GM12878 (cell line): ENCODE data around the gene MTHFD1L. TPM values are rescaled to one million over a fixed set of nuclear protein-coding genes. Genes with fewer than 3 reads are reported as not detected.

ENCODE experiments used
- ATAC-seq: fragments of 200-7000 bp; cut with Tn5 transposase; 3 replicates; pipeline ENCODE4 v1.9.1; 2020; ENCODE audit warnings: mild to moderate bottlenecking, moderate library complexity
- BruUV-seq: library from RNA; stranded (reverse); fragments of 400-500 nt; replicated peaks from 2 replicates; lab custom pipeline; 2021; lab: Mats Ljungman, UMichigan
- CTCF ChIA-PET: fragments of 300-600 bp; sonication (Branson Sonifier 250); formaldehyde crosslinking; extraction: SDS; loops from one replicate; lab custom pipeline; 2021; ENCODE audit warnings: inconsistent platforms; lab: Yijun Ruan, JAX
- POLR2A ChIA-PET: fragments of 350-600 bp; formaldehyde crosslinking; extraction: SDS; loops from one replicate; lab custom pipeline; 2021; ENCODE audit warnings: inconsistent platforms; lab: Charles Lee
- RAD21 ChIA-PET: fragments of 300-600 bp; sonication (Branson Sonifier 250); formaldehyde crosslinking; loops from one replicate; lab custom pipeline; 2023; ENCODE audit warnings: antibody characterized with exemption; ENCODE audit not compliant: unreplicated experiment; lab: Charles Lee
- SMC1A ChIA-PET: fragments of 300-600 bp; sonication (Branson Sonifier 250); formaldehyde crosslinking; loops from one replicate; lab custom pipeline; 2023; ENCODE audit not compliant: unreplicated experiment, uncharacterized antibody; lab: Charles Lee
- DNase-seq: peaks from one replicate; pipeline ENCODE4 v3.0.0-alpha.2; 2011; ENCODE audit warnings: low read depth, low spot score
- FAIRE-seq: peaks from 3 replicates; lab custom pipeline; 2011; peaks lifted over from hg19 to GRCh38; lab: Jason Lieb, UNC
- H2AFZ ChIP-seq: 2 replicates; pipeline ENCODE4 v1.6.0; 2011; ENCODE audit warnings: low read depth, low read length, control low read depth; ENCODE audit not compliant: control insufficient read depth
- H3K27ac ChIP-seq: 2 replicates; pipeline ENCODE4 v1.5.1; 2011; ENCODE audit warnings: control low read depth; ENCODE audit not compliant: control insufficient read depth, insufficient read depth
- H3K27me3 ChIP-seq, 2 experiments: replicated peaks in 1 of 2; 2 replicates each; pipeline versions ENCODE4 v1.6.0 to v1.6.1; 2011; ENCODE audit warnings: low read length in 1 of 2; ENCODE audit not compliant: control insufficient read depth in 2 of 2, insufficient read depth in 2 of 2
- H3K36me3 ChIP-seq, 2 experiments: 2 replicates each; pipeline ENCODE4 v1.5.1; 2011; ENCODE audit warnings: low read length in 1 of 2; ENCODE audit not compliant: control insufficient read depth in 2 of 2, insufficient read depth in 2 of 2
- H3K4me1 ChIP-seq: 2 replicates; pipeline ENCODE4 v1.6.1; 2011; ENCODE audit warnings: mild to moderate bottlenecking, low read length, moderate library complexity, mixed read lengths; ENCODE audit not compliant: control insufficient read depth, insufficient read depth
- H3K4me2 ChIP-seq: 2 replicates; pipeline ENCODE4 v1.6.0; 2011; ENCODE audit warnings: control low read depth; ENCODE audit not compliant: control insufficient read depth, insufficient read depth
- H3K4me3 ChIP-seq: fragments of 200-600 bp; sonication (generic); 2 replicates; pipeline ENCODE4 v1.5.1; 2016
- H3K79me2 ChIP-seq: 2 replicates; pipeline ENCODE4 v1.6.0; 2011; ENCODE audit warnings: low read length; ENCODE audit not compliant: control insufficient read depth, insufficient read depth
- H3K9ac ChIP-seq: 2 replicates; pipeline ENCODE4 v1.8.0; 2011; ENCODE audit warnings: low read length, control low read depth, mixed read lengths; ENCODE audit not compliant: control insufficient read depth, insufficient read depth
- H3K9me3 ChIP-seq: replicated peaks from 3 replicates; pipeline ENCODE4 v1.5.1; 2011; ENCODE audit warnings: mild to moderate bottlenecking, low read length; ENCODE audit not compliant: control insufficient read depth, insufficient read depth
- H4K20me1 ChIP-seq: 2 replicates; pipeline ENCODE4 v1.6.0; 2011; ENCODE audit not compliant: control insufficient read depth, insufficient read depth
- FOS ChIP-seq: IDR thresholded peaks from 3 replicates; pipeline ENCODE4 v1.6.1; 2011; ENCODE audit warnings: borderline replicate concordance; ENCODE audit not compliant: insufficient read length; ENCODE audit errors: extremely low read depth
- GATAD2B ChIP-seq: fragments of 450-650 bp; conservative IDR thresholded peaks from 2 replicates; pipeline ENCODE4 v1.6.1; 2017; ENCODE audit warnings: low read depth, mild to moderate bottlenecking, moderate library complexity
- HCFC1 ChIP-seq: fragments of 150-350 bp; IDR thresholded peaks from 2 replicates; pipeline ENCODE4 v1.6.1; 2014; ENCODE audit warnings: low read length
- IKZF1 ChIP-seq: fragments of 450-650 bp; conservative IDR thresholded peaks from 2 replicates; pipeline ENCODE4 v1.6.1; 2017; ENCODE audit warnings: antibody characterized with exemption, mild to moderate bottlenecking
- MTA3 ChIP-seq: IDR thresholded peaks from 2 replicates; pipeline ENCODE4 v1.6.1; 2012; ENCODE audit warnings: low read length, inconsistent platforms, borderline replicate concordance
- MXI1 ChIP-seq: fragments of 150-350 bp; IDR thresholded peaks from 2 replicates; pipeline ENCODE4 v1.6.1; 2011; ENCODE audit warnings: low read depth, mild to moderate bottlenecking, inconsistent platforms, low read length, improper control_type of control experiment
- NFYA ChIP-seq: IDR thresholded peaks from 2 replicates; pipeline ENCODE4 v1.6.1; 2011; ENCODE audit warnings: low read depth, mild to moderate bottlenecking, low read length, improper control_type of control experiment, borderline replicate concordance
- PAX5 ChIP-seq: IDR thresholded peaks from 2 replicates; pipeline ENCODE4 v1.6.1; 2011; ENCODE audit warnings: low read depth, low read length, borderline replicate concordance
- RB1 ChIP-seq: fragments of 450-650 bp; formaldehyde crosslinking; IDR thresholded peaks from 2 replicates; pipeline ENCODE4 v1.6.1; 2017; ENCODE audit warnings: mild to moderate bottlenecking, borderline replicate concordance
- RFX5 ChIP-seq: IDR thresholded peaks from 2 replicates; pipeline ENCODE4 v1.6.1; 2011; ENCODE audit warnings: low read depth, low read length, improper control_type of control experiment
- SIN3A ChIP-seq: IDR thresholded peaks from 2 replicates; pipeline ENCODE4 v1.6.1; 2012; ENCODE audit warnings: low read depth, low read length, improper control_type of control experiment
- TCF3 ChIP-seq: IDR thresholded peaks from 2 replicates; pipeline ENCODE4 v1.6.1; 2012; ENCODE audit warnings: low read depth, mild to moderate bottlenecking, low read length, borderline replicate concordance; ENCODE audit not compliant: insufficient read depth
- ZSCAN29 ChIP-seq: fragments of 450-650 bp; IDR thresholded peaks from 2 replicates; pipeline ENCODE4 v1.6.1; 2017; ENCODE audit warnings: mild to moderate bottlenecking, moderate library complexity
- WGBS: methylation state at CpG from one replicate; pipeline ENCODE4 v1.1.6; 2016; ENCODE audit warnings: low lambda C conversion rate; ENCODE audit not compliant: insufficient replicate concordance, insufficient coverage; ENCODE audit errors: missing lambda C conversion rate; 5-methylcytosine and 5-hydroxymethylcytosine counted together
- in situ Hi-C: fragments of 300-500 bp; cut with MboI; formaldehyde crosslinking; loops from 9 replicates; pipeline ENCODE4 v1.14.3; 2018; ENCODE audit warnings: mixed read lengths
- intact Hi-C: fragments of 100-400 bp; cut with micrococcal nuclease; formaldehyde crosslinking; loops from one replicate; pipeline ENCODE4 v1.14.2; 2022; ENCODE audit not compliant: unreplicated experiment
- polyA plus RNA-seq, 11 experiments: library from polyadenylated mRNA; depleted of rRNA in 4 of 11; unstranded in 6 of 11; stranded (reverse) in 5 of 11; fragments of >200 nt; fragmentation: Nextera tagmentation in 4 of 11; fragmentation: Illumina TruSeq in 1 of 11; extraction: Ambion mirVana in 4 of 11; extraction: Trizol in 1 of 11; gene quantifications; 1 replicate in 1 of 11; 2 replicates in 10 of 11; pipeline versions ENCODE4 v1.2.1 to v1.2.3, GENCODE V29; 2011 to 2016; ENCODE audit warnings: inconsistent platforms in 2 of 11, missing spikeins in 2 of 11, low read depth in 1 of 11
- total RNA-seq, 4 experiments: library from RNA; depleted of rRNA in 3 of 4; stranded (reverse); fragments of >200 nt in 3 of 4; fragmentation: Illumina TruSeq in 1 of 4; extraction: Trizol in 1 of 4; gene quantifications; 2 replicates each; pipeline versions ENCODE4 v1.2.1 to v1.2.3, GENCODE V29; 2013 to 2021
- TF ChIP-seq, protein P1 (sequence below): fragments of 450-650 bp; IDR thresholded peaks from 2 replicates; pipeline ENCODE4 v1.6.1; 2017; ENCODE audit warnings: mild to moderate bottlenecking, moderate library complexity

Gene MTHFD1L
- total and polyA plus RNA-seq, 10 of the 15 experiments (the other 5 are each of a cell fraction or from before 2014, with no cell fraction given) = 11.7 to 75.5 (median 28.8) TPM

DNA sequence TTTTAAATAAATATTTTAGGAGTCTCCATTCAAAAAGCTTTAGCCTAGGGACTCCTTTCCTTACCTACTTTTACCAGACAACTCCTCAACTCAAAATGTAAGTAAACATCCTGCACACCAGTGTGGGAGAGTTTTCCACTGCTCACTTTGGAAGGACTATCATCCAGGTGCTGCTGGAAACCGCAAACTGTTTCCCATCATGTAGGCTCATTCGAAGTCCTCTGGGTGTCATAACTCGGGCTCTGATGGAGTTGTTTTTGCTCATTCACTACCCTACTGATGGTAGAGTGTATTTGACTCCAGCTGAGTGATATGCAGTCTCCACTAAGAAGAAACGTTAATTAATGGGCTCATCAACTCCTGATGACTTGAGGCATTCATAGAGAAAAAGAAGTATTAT lies 237.8 kb downstream of the MTHFD1L start:
- TF ChIP-seq SIN3A (no peak), PAX5 (no peak)
- TF ChIP-seq, all 136 proteins: peak for 0
- no peak overlapping the region for H2AFZ ChIP-seq
- peaks cover 0 to 2% of the 10 kb centered on the region in 2 experiments; a peak in 1 of 4 replicates for H3K36me3 ChIP-seq
- POLR2A ChIA-PET = no interaction called here
- H3K4me2 ChIP-seq = no peak overlapping the region
- H3K9ac ChIP-seq = no peak overlapping the region
- no peak overlapping the region for H3K27ac ChIP-seq
- no peak for DNase-seq
- no TSS peak for BruUV-seq
- no peaks in the 10 kb centered on the region for H4K20me1 ChIP-seq
- CTCF ChIA-PET = no interaction called here
- no peaks in the 10 kb centered on the region for H3K27me3 ChIP-seq
- SMC1A ChIA-PET = no interaction called here
- WGBS = 82% methylated on average over 4 of the region's 4 CpGs
- intact Hi-C loops (no loop called here), in situ Hi-C loops (no loop called here)
- RAD21 ChIA-PET = no interaction called here
- no peaks in the 10 kb centered on the region for H3K4me1 ChIP-seq
- FAIRE-seq = no peak
- no peaks in the 10 kb centered on the region for H3K79me2 ChIP-seq
- H3K4me3 ChIP-seq = no peak overlapping the region
- ATAC-seq = no peak
- no peaks in the 10 kb centered on the region for H3K9me3 ChIP-seq

DNA sequence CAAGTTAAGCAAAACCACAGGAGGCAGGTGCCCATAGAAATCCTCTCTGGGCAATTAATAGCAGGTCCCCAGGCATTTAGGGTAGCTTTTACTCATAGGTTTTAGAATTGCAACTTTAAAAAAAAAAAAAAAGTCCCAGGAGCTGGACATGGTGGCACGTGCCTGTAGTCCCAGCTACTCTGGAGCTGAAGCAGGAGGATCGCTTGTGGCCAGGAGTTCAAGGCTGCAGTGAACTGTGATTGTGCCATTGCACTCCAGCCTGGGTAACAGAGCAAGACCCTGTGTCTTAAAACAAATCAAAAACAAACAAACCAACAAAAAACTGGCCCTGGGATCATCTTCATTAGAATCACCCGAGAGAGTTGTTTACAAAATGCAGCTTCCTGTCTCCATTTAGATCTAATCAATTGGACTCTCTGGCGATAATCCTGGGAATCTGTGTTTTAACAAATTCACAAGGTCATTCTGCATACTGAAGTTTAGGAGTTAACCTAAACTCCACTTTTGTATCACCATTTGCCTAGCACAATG lies 242.5 kb downstream of the MTHFD1L start:
- FAIRE-seq (no peak), ATAC-seq (no peak), DNase-seq (no peak)
- intact Hi-C loops = no loop called here
- SMC1A ChIA-PET = interaction anchor here (1.4 to 1.6 kb wide), 2 partner anchors 14 to 216 kb away, joined by 4 to 5 read pairs; no protein-coding TSS in a partner anchor
- Histone ChIP-seq H3K9ac (no peak overlapping the region), H3K9me3 (no peaks in the 10 kb centered on the region), H3K27ac (no peak overlapping the region), H3K4me1 (no peaks in the 10 kb centered on the region), H3K4me2 (no peak overlapping the region), H2AFZ (no peak overlapping the region), H3K27me3 (no peaks in the 10 kb centered on the region), H3K4me3 (no peak overlapping the region), H3K36me3 (no peaks in the 10 kb centered on the region; a peak in 1 of 4 replicates), H4K20me1 (no peaks in the 10 kb centered on the region), H3K79me2 (no peaks in the 10 kb centered on the region)
- RAD21 ChIA-PET = no interaction called here
- 33% methylated on average over 4 of the region's 4 CpGs for WGBS
- TF ChIP-seq, protein P1, sequence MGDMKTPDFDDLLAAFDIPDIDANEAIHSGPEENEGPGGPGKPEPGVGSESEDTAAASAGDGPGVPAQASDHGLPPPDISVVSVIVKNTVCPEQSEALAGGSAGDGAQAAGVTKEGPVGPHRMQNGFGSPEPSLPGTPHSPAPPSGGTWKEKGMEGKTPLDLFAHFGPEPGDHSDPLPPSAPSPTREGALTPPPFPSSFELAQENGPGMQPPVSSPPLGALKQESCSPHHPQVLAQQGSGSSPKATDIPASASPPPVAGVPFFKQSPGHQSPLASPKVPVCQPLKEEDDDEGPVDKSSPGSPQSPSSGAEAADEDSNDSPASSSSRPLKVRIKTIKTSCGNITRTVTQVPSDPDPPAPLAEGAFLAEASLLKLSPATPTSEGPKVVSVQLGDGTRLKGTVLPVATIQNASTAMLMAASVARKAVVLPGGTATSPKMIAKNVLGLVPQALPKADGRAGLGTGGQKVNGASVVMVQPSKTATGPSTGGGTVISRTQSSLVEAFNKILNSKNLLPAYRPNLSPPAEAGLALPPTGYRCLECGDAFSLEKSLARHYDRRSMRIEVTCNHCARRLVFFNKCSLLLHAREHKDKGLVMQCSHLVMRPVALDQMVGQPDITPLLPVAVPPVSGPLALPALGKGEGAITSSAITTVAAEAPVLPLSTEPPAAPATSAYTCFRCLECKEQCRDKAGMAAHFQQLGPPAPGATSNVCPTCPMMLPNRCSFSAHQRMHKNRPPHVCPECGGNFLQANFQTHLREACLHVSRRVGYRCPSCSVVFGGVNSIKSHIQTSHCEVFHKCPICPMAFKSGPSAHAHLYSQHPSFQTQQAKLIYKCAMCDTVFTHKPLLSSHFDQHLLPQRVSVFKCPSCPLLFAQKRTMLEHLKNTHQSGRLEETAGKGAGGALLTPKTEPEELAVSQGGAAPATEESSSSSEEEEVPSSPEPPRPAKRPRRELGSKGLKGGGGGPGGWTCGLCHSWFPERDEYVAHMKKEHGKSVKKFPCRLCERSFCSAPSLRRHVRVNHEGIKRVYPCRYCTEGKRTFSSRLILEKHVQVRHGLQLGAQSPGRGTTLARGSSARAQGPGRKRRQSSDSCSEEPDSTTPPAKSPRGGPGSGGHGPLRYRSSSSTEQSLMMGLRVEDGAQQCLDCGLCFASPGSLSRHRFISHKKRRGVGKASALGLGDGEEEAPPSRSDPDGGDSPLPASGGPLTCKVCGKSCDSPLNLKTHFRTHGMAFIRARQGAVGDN = no peak
- TF ChIP-seq GATAD2B = no peak
- no peak for TF ChIP-seq RB1
- TF ChIP-seq HCFC1 = no peak
- no peak for TF ChIP-seq MXI1
- no peak for TF ChIP-seq IKZF1
- TF ChIP-seq MTA3 = no peak
- no peak for TF ChIP-seq ZSCAN29
- TF ChIP-seq RFX5 = no peak
- TF ChIP-seq TCF3 = no peak
- no peak for TF ChIP-seq FOS
- no peak for TF ChIP-seq NFYA
- CTCF ChIA-PET = interaction anchor here (0.6 kb wide), 1 partner anchor 109 kb away, joined by 4 read pairs; no protein-coding TSS in a partner anchor
- in situ Hi-C loops = no loop called here
- BruUV-seq = no TSS peak
- POLR2A ChIA-PET = no interaction called here
